Stimulated activated effector memory CD8-positive, alpha-beta T cell treated with anti-CD3 and anti-CD28 coated beads, Interleukin-12 subunit alpha, Interleukin-12 subunit beta, amount 100 ng/mL, for 72 hours (primary cell): ENCODE results near the gene ZFYVE28.

Source experiments
- ATAC-seq: fragments of 150-1000 bp; cut with Tn5 transposase; 2 replicates; pipeline ENCODE4 v1.10.0; 2021
- DNase-seq, 2 donors: peaks; one replicate each; pipeline ENCODE4 v3.0.0; 2021 to 2022; ENCODE audit warnings: low spot score in 2 of 2
- H3K27ac Mint-ChIP-seq: one replicate; pipeline ENCODE4 v1.8.0; 2022; ENCODE audit warnings: mild to moderate bottlenecking, mixed read lengths
- H3K36me3 Mint-ChIP-seq: one replicate; pipeline ENCODE4 v1.8.0; 2022; ENCODE audit warnings: mild to moderate bottlenecking, mixed read lengths
- H3K4me1 Mint-ChIP-seq: one replicate; pipeline ENCODE4 v1.8.0; 2022; ENCODE audit warnings: mixed read lengths
- H3K4me3 Mint-ChIP-seq: one replicate; pipeline ENCODE4 v1.8.0; 2022; ENCODE audit warnings: mild to moderate bottlenecking, mixed read lengths
- H3K9me3 Mint-ChIP-seq: one replicate; pipeline ENCODE4 v1.8.0; 2022; ENCODE audit warnings: mixed read lengths

The ZFYVE28 gene

DNA sequence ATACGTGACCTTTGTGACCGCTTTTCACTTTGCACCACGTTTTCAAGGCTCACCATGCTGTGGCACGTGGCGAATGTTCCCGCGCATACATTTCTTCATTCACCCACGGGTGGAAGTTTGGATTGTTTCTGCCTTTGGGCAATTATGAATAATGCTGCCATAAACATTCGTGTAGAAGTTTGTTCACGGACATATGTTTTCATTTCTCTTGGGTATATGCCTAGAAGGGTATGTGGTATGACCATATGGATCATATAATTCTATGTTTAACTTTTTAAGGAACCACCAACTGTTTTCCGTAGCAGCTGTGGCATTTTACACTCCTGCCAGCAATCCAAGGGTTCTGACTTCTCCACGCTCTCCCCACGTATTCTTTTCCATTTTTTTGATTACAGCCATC is 95.6 kb downstream of the ZFYVE28 start:
- Mint-ChIP-seq H3K4me3 (no peak overlapping the region), H3K9me3 (peaks cover 3% of the 10 kb centered on the region), H3K36me3 (peaks cover 23% of the 10 kb centered on the region), H3K4me1 (peaks cover 15% of the 10 kb centered on the region), H3K27ac (no peak overlapping the region)
- ATAC-seq (no peak), DNase-seq (no peak)

DNA sequence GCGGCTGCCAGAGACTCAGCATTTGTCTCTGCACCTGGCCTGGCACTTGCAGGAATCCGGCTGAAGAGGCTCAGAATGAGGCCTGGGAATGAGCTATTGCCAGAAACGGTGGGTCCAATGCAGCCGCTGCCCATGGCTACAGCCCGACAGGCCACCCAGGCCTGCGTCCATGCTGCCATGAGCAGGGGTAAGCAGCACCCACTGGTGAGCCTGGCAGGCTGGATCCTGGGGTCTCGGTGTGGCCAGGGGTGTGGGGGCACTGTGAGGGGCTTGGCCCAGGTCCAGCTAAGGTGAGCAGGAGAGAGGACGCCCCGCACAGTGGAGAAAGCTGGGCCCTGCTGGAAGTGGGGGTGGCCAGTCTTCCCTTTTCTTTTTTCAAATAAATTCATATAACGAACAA is 96.2 kb downstream of the ZFYVE28 start:
- peaks cover 23% of the 10 kb centered on the region for H3K36me3 Mint-ChIP-seq
- no peak overlapping the region for H3K4me3 Mint-ChIP-seq

GRCh38 chr4:2321279-2322196 is 96.9 kb downstream of the ZFYVE28 start:
- ATAC-seq = no peak
- Mint-ChIP-seq H3K36me3 (peaks cover 23% of the 10 kb centered on the region), H3K4me1 (peaks cover 15% of the 10 kb centered on the region), H3K9me3 (no peaks in the 10 kb centered on the region), H3K27ac (peak overlapping the region; percentile 47), H3K4me3 (peak overlapping the region; percentile 18)
- DNase-seq = peak in 1 of 2 donors; percentile 39

More for the DNA sequence above, 96.2 kb downstream of the ZFYVE28 start:
- H3K4me1 Mint-ChIP-seq = peaks cover 15% of the 10 kb centered on the region
- H3K9me3 Mint-ChIP-seq = no peaks in the 10 kb centered on the region
- DNase-seq (no peak), ATAC-seq (no peak)
- no peak overlapping the region for H3K27ac Mint-ChIP-seq

DNA sequence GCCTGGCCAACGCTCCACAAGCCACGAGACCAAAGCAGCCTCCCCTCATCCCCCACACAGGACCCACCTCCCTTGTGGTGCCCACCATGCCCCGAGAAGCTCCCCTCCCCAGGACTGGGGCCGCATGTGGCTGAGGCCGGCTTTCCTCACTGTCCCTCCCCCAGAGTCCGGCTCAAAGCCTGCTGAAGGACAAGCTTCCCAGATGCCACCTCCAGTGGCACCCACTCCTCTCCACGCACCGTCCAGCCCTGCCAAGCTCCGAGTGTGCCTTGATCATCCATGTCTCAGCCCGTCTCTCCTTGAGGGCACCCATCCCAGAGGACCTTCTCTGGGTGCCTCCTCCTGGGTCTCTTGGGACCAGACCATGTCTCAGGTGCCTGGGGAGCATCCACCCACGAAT is 97.7 kb downstream of the ZFYVE28 start:
- Mint-ChIP-seq H3K9me3 (peaks cover 1% of the 10 kb centered on the region), H3K4me3 (peak overlapping the region; percentile 18), H3K36me3 (peaks cover 24% of the 10 kb centered on the region), H3K4me1 (peaks cover 15% of the 10 kb centered on the region), H3K27ac (peak overlapping the region; percentile 47)
- DNase-seq = peak in 1 of 2 donors; percentile 46
- no peak for ATAC-seq

- ATAC-seq (peak; percentile 59), DNase-seq (peak in 1 of 2 donors; percentile 49)
- Mint-ChIP-seq H3K9me3 (peaks cover 4% of the 10 kb centered on the region), H3K4me1 (peaks cover 15% of the 10 kb centered on the region), H3K36me3 (peaks cover 29% of the 10 kb centered on the region), H3K27ac (peak overlapping the region; percentile 47), H3K4me3 (no peak overlapping the region)
Measured at GRCh38 chr4:2320152-2320551, 98.3 kb downstream of the ZFYVE28 start.

GRCh38 chr4:2318885-2319284 is 99.6 kb downstream of the ZFYVE28 start:
- H3K4me1 Mint-ChIP-seq = peaks cover 15% of the 10 kb centered on the region
- peaks cover 29% of the 10 kb centered on the region for H3K36me3 Mint-ChIP-seq
- H3K27ac Mint-ChIP-seq = no peak overlapping the region
- ATAC-seq (no peak), DNase-seq (no peak)
- no peak overlapping the region for H3K4me3 Mint-ChIP-seq
- peaks cover 4% of the 10 kb centered on the region for H3K9me3 Mint-ChIP-seq

DNA sequence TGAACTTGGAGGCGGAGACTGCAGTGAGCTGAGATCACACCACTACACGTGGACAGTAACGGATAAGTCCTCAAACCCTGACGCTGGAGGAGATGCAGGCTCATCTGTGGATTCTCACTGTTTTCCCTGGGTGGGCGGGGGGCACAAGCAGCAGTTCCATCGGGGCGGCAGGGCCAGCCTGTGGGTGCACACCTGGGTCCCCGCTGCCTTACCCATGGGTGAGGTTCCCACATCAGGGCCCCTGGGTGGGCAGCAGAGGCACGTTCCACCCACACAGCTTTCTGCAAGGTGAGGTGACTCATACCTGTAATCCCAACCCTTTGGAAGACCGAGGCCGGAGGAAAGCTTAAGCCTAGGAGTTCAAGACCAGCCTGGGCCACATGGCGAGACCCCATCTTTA is 100.0 kb downstream of the ZFYVE28 start:
- H3K9me3 Mint-ChIP-seq = peaks cover 4% of the 10 kb centered on the region

GRCh38 chr4:2313366-2313765 is 105.1 kb downstream of the ZFYVE28 start:
- Mint-ChIP-seq H3K27ac (no peak overlapping the region), H3K36me3 (peaks cover 5% of the 10 kb centered on the region), H3K4me3 (no peak overlapping the region), H3K9me3 (peaks cover 4% of the 10 kb centered on the region), H3K4me1 (no peaks in the 10 kb centered on the region)
- ATAC-seq (no peak), DNase-seq (no peak)

More for the DNA sequence above, 100.0 kb downstream of the ZFYVE28 start:
- H3K4me3 Mint-ChIP-seq = no peak overlapping the region
- ATAC-seq = no peak
- H3K27ac Mint-ChIP-seq = no peak overlapping the region
- peak in 1 of 2 donors; percentile 38 for DNase-seq
- peaks cover 15% of the 10 kb centered on the region for H3K4me1 Mint-ChIP-seq
- H3K36me3 Mint-ChIP-seq = peaks cover 29% of the 10 kb centered on the region

GRCh38 chr4:2306773-2307410 is 111.6 kb downstream of the ZFYVE28 start:
- DNase-seq = peak in 1 of 2 donors; percentile 34
- no peak for ATAC-seq

DNA sequence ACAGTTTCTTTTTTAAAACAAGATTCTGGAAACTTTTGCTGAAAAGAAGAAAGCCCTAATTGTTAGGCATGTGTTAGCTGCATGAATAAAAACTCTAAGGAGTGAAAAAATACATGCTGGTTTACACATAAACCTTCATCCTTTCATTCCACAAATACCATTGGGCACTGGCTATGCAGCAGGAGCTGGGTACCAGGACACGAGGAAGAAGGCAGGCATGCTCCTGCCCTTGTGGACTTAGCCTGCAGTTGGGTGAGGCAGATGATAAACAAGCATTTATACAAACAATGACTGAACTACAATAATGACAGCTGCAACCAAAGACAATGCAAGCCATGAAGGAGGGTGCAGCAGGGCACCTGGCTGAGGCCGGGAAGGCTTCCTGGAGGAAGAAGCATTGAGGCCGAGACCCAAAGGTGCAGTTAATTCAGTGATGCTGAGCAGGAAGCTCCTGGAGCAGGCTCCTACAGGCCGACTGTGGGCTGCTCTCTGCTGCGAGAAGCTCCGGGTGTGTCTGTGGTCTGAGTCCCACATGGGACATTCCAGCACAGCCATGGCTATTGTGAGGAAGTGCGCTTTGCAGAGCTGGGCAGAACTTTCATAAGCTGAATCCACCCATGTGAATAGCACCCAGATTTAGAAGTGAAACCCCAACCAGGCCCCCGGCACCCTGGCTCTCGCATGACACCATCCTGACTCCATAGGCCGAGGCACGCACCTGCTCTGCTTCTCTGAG is 112.5 kb downstream of the ZFYVE28 start:
- DNase-seq (peak in 1 of 2 donors; percentile 28), ATAC-seq (no peak)
- Mint-ChIP-seq H3K27ac (no peak overlapping the region), H3K9me3 (peaks cover 4% of the 10 kb centered on the region), H3K4me3 (no peak overlapping the region), H3K4me1 (no peaks in the 10 kb centered on the region), H3K36me3 (peaks cover 17% of the 10 kb centered on the region)

More at GRCh38 chr4:2306773-2307410, 111.6 kb downstream of the ZFYVE28 start:
- no peaks in the 10 kb centered on the region for H3K4me1 Mint-ChIP-seq
- H3K9me3 Mint-ChIP-seq = peaks cover 4% of the 10 kb centered on the region
- peaks cover 11% of the 10 kb centered on the region for H3K36me3 Mint-ChIP-seq
- H3K27ac Mint-ChIP-seq = peak overlapping the region; percentile 12
- no peak overlapping the region for H3K4me3 Mint-ChIP-seq

DNA sequence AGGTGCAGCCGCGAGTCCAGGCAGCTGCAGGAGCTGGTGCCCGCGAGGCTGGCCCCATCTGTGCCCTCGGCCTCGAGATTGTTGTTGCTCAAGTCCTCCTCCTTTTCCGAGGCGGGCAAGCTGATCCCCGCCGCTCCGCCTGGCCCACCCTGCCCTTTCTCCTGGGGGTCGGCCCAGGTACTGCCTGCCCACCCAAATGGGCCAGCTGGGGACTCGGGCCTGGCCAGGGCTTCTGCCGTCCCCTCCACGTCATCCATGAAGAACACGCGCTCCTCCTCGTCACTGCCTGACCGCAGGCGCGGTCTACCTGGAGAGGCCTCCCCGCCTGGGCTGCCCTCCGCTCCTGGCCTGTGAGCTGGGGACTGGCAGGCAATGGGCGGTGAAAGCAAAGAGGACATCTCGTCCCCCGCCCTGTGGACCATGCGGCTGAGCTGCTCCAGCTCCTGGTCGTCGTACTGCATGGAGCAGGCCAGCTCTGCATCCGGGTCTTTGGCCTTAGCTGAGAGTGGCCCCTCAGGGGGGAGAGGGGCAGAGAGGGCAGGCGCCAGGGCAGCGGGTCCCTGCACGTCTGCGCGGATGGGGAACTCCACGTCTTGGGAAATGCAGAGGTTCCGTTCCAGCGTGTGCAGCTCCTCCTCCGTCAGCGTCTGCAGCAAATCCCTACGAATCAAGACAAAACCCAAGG is 113.4 kb downstream of the ZFYVE28 start:
- no peak for ATAC-seq
- H3K9me3 Mint-ChIP-seq = peaks cover 4% of the 10 kb centered on the region
- H3K4me1 Mint-ChIP-seq = no peaks in the 10 kb centered on the region
- DNase-seq = peak in 1 of 2 donors; percentile 40
- peaks cover 17% of the 10 kb centered on the region for H3K36me3 Mint-ChIP-seq
- no peak overlapping the region for H3K4me3 Mint-ChIP-seq
- no peak overlapping the region for H3K27ac Mint-ChIP-seq

GRCh38 chr4:2304321-2304876 is 114.0 kb downstream of the ZFYVE28 start:
- Mint-ChIP-seq H3K36me3 (peaks cover 17% of the 10 kb centered on the region), H3K9me3 (peaks cover 4% of the 10 kb centered on the region), H3K4me1 (no peaks in the 10 kb centered on the region), H3K27ac (no peak overlapping the region), H3K4me3 (no peak overlapping the region)
- no peak for DNase-seq
- ATAC-seq = no peak

DNA sequence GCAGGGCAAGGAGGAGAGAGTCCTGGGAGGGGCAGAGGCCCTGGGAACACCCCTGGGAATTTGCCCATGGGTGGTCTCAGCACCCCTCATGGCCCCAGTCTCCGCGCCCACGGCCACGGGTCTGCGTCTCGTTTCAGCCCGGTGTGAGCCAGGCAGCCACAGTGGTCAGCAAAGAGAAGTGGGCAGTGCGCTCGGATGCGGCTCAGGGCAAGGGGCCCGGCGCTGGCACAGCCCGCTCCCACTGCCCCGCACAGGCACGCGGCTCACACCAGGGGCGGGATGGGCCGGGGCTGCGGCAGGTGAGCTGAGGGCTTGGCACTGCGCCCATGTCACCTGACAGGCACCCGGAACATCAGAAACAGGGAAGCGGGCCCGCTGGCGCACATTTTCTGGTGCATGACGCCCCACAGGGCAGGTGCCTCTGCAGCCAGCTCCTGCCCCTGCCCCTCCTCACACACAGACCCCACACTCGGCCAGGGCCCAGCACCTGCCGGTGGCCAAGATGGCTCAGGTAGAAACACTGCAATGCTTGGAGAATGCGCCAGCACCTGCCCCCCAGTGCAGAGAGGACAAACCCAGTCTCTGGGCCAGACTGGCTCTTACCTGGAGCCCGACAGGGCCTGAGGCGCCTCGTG is 114.6 kb downstream of the ZFYVE28 start:
- Mint-ChIP-seq H3K4me3 (no peak overlapping the region), H3K4me1 (no peaks in the 10 kb centered on the region), H3K36me3 (peaks cover 17% of the 10 kb centered on the region), H3K27ac (no peak overlapping the region), H3K9me3 (peaks cover 4% of the 10 kb centered on the region)
- ATAC-seq (no peak), DNase-seq (peak in 1 of 2 donors; percentile 43)

DNA sequence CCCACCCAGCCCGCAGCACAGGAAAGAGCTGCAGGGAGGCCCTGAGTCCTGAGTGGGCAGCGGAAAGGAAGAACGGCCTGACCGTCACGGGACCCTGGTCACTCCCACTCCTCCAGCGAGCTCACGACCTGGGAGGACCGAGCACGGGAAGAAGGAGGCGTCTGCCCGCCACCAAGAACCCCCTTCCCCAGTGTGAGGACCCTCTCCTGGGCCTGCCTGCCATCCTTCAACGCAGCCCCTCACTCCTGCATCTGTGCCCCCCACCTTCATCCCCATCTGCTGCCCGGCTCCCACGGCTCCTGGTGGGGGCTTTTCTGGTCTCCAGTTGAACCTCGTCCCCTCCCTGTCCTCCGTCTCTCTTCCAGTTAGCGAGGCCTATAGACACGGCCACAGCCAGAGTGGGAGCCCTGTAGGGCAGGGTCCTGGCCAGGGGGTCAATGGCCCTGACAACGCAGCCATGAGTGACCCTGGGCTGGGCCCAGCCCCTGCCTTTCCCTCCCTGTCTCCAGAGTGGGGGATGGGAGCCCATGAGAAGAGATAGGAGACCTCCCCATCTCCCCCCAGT is 115.2 kb downstream of the ZFYVE28 start:
- no peaks in the 10 kb centered on the region for H3K4me1 Mint-ChIP-seq
- DNase-seq = peak in 1 of 2 donors; percentile 39
- no peak for ATAC-seq
- no peak overlapping the region for H3K27ac Mint-ChIP-seq
- H3K9me3 Mint-ChIP-seq = peaks cover 4% of the 10 kb centered on the region
- no peak overlapping the region for H3K4me3 Mint-ChIP-seq
- peaks cover 17% of the 10 kb centered on the region for H3K36me3 Mint-ChIP-seq
